NCI-H128 (cell line): ENCODE results near the gene CXorf66.
"Not testable (repeated sequence)": the region's sequence is repeated elsewhere in the genome, so short reads cannot be mapped to it uniquely, and the experiment has no call there.

ENCODE experiments used
- DNase-seq: peaks from one replicate; lab custom pipeline; 2025; ENCODE audit not compliant: unreplicated experiment; lab: John Stamatoyannopoulos, UW

CXorf66 gene

GRCh38 chrX:139965421-139965820, at the start of gene CXorf66:
CXorf66 (minus strand) TSS chrX:139965521; CDS start chrX:139965496, 25 bp downstream.
- DNase-seq, result no peak

DNA sequence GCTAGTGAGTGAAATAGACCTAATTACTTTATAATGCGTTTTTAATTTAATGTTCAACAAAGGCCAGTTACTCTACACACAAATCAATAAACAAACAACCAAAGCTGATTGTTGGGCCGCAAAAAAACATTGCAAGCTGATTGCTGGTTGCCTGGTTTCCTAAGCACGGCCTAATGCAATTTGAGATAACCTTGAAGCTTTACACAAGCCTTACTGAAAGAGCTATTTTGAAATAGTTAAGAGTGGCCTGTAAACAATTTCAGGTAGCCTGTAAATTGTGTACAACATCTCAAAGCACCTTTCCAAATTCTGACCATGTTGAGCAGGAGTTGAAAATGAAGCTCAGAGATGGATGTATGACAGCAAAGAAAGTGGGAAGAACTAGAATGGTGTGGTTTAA, 17.5 kb upstream of the CXorf66 start:
- DNase-seq, result no peak

GRCh38 chrX:139974471-139974870, 9.2 kb upstream of the CXorf66 start:
- no peak for DNase-seq

DNA sequence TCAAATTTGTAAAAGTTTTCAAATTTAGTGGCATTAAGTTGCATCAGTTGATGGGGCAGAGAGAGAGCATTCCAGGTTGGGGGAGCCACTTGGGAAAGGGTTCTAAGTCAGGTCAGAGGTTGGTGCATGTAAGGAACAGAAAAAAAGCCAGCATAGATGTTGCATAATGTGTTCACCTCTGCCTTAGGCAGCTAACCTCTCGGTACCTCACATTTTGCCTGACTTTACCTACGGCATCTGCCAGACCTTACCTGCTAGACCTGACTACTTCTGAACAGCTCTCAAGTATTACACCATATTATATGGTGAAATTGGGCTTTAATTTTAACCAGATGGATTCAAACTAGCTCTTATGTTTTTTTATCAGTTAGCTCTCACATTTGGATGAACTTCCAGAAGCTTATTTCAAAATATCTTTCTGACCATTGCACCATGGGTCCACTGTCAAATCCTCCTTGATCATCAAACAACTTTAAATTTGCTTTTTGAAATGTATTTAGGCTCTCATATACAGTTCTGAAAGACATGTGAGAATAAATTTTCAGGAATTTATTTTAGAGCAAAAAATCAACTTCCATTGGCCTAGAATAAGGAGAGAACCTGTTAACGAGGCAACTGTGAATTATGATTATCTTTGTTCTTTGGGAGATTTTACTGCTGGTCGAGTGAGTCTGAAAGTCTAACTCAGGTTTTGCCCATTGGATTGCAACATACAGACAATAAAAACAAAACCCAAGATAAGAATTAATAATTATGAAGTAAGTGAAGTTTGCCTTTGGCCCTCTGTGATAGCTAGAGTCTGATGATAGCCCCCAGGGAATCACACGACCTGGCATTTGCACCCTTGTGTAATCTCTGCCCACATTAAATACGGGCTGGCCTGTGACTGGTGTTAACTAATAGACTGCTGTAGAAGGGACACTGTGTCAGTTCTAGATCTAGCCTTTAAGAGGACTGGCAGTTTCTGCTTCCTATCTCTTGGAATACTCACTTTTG, 7.6 kb upstream of the CXorf66 start:
- no peak for DNase-seq

DNA sequence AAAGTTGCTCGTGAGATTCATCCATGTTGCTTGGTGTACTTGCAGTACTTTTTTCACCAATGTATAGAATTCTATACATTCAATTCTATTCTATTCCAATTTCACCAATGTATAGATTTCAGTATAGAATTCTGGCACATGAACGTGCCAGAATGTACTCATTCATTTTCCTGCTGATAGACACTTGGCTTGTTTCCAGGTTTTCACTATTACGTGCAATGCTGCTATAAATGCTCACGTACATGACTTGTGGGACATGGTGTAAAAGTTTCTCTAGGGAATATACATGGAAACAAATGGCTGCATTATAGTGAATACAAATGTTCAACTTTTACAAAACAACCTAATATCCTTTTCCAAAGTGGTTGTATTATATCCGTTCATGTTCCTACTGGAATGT, 6.8 kb upstream of the CXorf66 start:
- DNase-seq, result no peak

DNA sequence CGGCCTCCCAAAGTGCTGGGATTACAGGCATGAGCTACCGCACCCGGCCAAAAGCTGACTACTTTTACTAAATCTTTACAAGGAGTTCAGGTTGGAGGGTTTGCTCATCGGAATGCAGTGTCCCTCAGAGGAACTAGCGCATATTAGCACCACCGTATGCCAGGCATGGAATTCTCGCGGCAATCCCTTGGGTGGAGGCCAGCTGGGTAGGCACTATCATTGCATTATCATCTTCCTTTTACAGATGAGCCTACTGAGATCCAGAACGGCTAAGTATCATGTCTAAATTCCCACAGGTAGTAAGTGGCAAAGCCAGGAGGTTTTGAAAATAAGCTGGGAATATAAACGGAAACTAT, 6.1 kb upstream of the CXorf66 start:
- no peak for DNase-seq

- no peak for DNase-seq
These were observed 4.0 kb upstream of the CXorf66 start for GRCh38 chrX:139969286-139969685.

DNA sequence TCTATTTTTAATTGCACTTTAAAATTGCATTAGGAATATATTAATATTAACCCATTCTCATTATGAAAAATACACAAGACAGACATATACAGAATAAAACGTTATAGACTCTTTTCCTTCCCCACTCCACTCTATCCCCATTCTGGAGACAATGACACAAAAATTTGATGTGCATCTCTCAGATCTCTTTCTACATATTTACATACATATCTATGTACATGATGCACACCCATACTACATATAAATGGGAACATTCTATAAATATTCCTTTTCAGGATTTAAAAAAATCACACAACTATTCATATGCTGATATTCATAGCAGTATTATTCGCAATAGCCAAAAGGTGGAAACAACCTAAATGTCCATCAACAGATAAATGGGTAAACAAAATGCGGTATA, 2.4 kb upstream of the CXorf66 start:
- DNase-seq, result no peak

DNA sequence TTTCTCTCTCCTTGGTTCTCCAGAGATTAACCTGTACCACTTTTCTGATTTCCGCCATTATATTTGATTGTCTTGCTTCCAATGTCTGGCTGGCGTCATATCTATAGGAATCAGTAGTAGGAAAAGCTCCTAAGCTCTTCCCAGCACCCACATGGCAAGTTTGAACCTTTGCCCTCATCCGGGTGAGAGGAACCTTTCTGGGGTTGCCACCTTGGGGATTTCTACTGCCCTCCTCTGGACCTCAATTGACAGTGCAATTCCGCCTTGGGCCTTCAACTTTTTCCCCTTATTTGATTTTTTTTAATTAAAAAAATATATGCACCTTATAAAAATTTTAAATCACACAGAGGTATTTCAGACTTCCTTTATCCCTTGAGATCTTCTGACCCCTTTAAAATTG, 2.0 kb upstream of the CXorf66 start:
- DNase-seq, result no peak

- not testable (repeated sequence) for DNase-seq
These were observed 838 bp upstream of the CXorf66 start for GRCh38 chrX:139966159-139966558.

DNA sequence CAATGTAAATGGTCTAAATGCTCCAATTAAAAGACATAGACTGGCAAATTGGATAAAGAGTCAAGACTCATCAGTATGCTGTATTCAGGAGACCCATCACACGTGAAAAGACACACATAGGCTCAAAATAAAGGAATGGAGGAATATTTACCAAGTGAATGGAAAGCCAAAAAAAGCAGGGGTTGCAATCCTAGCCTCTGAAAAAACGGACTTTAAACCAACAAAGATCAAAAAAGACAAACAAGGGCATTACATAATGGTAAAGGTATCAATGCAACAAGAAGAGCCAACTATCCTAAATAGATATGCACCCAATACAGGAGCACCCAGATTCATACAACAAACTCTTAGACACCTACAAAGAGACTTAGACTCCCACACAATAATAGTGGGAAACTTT, 4.2 kb downstream of the CXorf66 start:
- not testable (repeated sequence) for DNase-seq

DNA sequence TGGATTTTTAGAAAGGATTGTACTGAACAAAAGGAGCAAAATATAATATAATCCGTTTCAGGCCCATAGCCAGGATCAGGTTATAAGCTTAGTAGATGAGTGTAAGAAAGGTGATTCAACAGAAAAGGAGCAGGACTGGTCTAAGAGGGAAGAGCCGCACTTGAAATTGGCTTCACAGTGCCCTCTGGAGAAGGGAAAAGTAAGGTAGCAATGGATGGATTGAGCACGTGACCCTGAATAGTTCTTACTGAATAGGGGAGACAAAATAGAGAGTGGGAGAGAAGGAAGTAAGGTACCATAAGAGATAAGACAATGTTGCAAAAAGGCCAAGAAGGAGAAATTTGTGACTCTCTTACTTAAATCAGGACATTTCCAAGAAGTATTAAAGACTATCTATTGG, 15.6 kb downstream of the CXorf66 start:
- DNase-seq, result no peak

DNA sequence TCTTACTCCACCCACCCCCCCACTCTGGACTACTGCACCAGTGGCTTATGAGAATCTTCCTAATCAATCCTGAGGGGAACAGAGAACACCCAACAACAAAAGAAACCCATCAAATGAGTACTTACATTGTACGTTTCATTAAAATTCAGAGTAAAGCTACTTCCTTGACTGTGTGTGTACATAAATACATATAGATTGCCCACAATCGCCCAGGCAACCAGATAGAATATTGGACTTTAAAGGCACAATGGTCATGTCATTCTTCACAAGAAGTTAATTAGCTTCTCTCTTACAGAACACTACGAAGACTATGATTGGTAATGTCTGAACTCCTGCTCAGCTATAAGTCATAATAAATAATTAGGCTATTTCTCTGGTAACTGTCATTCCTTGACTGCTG, 20.2 kb downstream of the CXorf66 start:
- DNase-seq, result no peak

GRCh38 chrX:139936259-139936658, 29.1 kb downstream of the CXorf66 start:
- DNase-seq, result no peak

DNA sequence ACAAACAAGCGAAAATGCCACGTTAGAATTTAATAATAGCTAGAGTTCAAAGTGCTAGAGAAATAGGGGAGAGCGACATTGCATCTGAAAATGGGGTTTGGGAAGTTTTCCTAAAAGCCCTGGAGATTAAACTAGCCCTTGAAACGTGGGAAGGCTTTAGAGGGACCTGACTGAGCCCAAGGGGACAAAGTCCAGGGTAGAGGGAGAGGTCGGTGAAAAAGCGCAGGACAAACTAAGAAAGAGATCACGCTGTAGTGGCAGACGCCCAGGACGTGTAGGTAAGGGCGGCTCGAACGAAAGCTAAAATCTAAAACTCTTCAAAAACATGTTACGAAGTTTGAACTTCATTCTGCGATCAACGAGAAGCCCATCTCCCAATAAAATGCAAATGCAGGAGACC, 31.4 kb downstream of the CXorf66 start:
- no peak for DNase-seq

GRCh38 chrX:139932901-139933796, 32.2 kb downstream of the CXorf66 start, which contains the start of gene ATP11C:
ATP11C (minus strand) TSS chrX:139933053; CDS start chrX:139932042, 1,011 bp downstream.
- DNase-seq, result peak; percentile 6

GRCh38 chrX:139932073-139932900, 33.0 kb downstream of the CXorf66 start:
- DNase-seq, result no peak

DNA sequence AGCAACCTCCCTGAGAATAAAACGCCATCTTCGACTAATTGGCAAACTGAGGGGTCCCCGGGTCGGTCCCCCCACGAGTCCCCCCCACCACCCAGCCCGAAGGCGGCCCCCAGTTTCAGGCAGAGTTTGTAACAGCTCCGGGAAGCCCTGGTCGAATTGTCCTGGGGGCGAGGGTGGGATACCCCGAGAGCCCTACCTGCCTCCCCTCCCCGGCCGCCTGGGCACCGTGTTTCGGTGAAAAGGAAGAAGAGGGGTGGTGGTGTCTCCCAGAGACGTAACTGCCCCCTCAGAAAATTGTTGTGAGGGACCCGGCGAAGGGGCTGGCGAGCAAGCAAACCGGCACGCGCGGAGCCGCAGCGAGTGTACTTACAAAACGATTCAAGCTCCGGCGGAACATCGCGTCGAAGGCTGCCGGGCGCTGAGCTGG, 33.7 kb downstream of the CXorf66 start:
- no peak for DNase-seq

GRCh38 chrX:139930916-139931645, 34.2 kb downstream of the CXorf66 start:
- DNase-seq, result no peak

DNA sequence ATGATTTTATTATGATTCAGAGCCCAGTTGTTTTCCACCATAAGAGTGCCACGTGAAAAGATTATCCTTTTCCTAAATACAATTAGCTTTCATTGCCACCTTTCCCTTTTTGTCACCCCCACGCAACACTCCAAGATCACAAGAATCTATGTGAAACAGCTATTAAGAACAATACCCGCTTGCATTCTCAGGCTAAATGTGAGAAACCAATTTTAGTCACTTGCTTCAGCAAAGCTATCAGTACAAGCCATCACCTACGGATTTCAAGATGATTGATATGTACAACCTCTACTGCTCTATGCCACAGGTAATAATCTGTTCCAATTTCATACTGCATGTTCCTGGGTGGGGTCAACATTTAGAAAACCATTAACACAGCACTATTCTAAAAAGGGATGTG, 34.9 kb downstream of the CXorf66 start:
- no peak for DNase-seq
